ENCODE results near the gene ITPR1.

The ITPR1 gene

GRCh38 chr3:4533489-4534443, 40.6 kb downstream of the ITPR1 start:
- no peak for DNase-seq (ENCODE audit: low read depth)

- DNase-seq (ENCODE audit: low read depth) = no peak
Observed at GRCh38 chr3:4534906-4535305, 41.8 kb downstream of the ITPR1 start.

- no peak for DNase-seq (ENCODE audit: low read depth)
Observed at GRCh38 chr3:4536260-4536659, 43.1 kb downstream of the ITPR1 start.

GRCh38 chr3:4540267-4540666, 47.1 kb downstream of the ITPR1 start:
- DNase-seq (ENCODE audit: low read depth) = no peak

- no peak for DNase-seq (ENCODE audit: low read depth)
Observed at GRCh38 chr3:4543110-4543509, 50.0 kb downstream of the ITPR1 start.

GRCh38 chr3:4546346-4547178, 53.4 kb downstream of the ITPR1 start:
- DNase-seq (ENCODE audit: low read depth) = no peak

GRCh38 chr3:4547799-4548198, 54.7 kb downstream of the ITPR1 start:
- DNase-seq (ENCODE audit: low read depth) = no peak

GRCh38 chr3:4548356-4548755, 55.2 kb downstream of the ITPR1 start:
- DNase-seq (ENCODE audit: low read depth) = no peak

- DNase-seq (ENCODE audit: low read depth) = no peak
Observed at GRCh38 chr3:4548780-4549179, 55.6 kb downstream of the ITPR1 start.

GRCh38 chr3:4549896-4550295, 56.7 kb downstream of the ITPR1 start:
- no peak for DNase-seq (ENCODE audit: low read depth)

GRCh38 chr3:4551051-4551711, 58.0 kb downstream of the ITPR1 start:
- no peak for DNase-seq (ENCODE audit: low read depth)

- no peak for DNase-seq (ENCODE audit: low read depth)
Observed at GRCh38 chr3:4551794-4552442, 58.8 kb downstream of the ITPR1 start.

- no peak for DNase-seq (ENCODE audit: low read depth)
Observed at GRCh38 chr3:4552811-4553210, 59.7 kb downstream of the ITPR1 start.

GRCh38 chr3:4561661-4562060, 68.5 kb downstream of the ITPR1 start:
- DNase-seq (ENCODE audit: low read depth) = no peak

GRCh38 chr3:4562595-4562994, 69.4 kb downstream of the ITPR1 start:
- DNase-seq (ENCODE audit: low read depth) = no peak

- no peak for DNase-seq (ENCODE audit: low read depth)
Observed at GRCh38 chr3:4564270-4564669, 71.1 kb downstream of the ITPR1 start.

GRCh38 chr3:4564928-4565586, 71.9 kb downstream of the ITPR1 start:
- no peak for DNase-seq (ENCODE audit: low read depth)

- DNase-seq (ENCODE audit: low read depth) = no peak
Observed at GRCh38 chr3:4565809-4566501, 72.8 kb downstream of the ITPR1 start.

GRCh38 chr3:4568841-4569240, 75.7 kb downstream of the ITPR1 start:
- DNase-seq (ENCODE audit: low read depth) = no peak

- no peak for DNase-seq (ENCODE audit: low read depth)
Observed at GRCh38 chr3:4570840-4571621, 77.9 kb downstream of the ITPR1 start.
